Activated CD4-positive, alpha-beta memory T cell treated with anti-CD3 and anti-CD28 coated beads for 36 hours (primary cell): ENCODE results near the gene FXR2. TPM values are rescaled to one million over a fixed set of nuclear protein-coding genes. Genes with fewer than 3 reads are reported as not detected.
"Not testable (repeated sequence)": the region's sequence is repeated elsewhere in the genome, so short reads cannot be mapped to it uniquely, and the experiment has no call there.

Experiments
- CTCF ChIA-PET: fragments of 350-600 bp; sonication (Branson Sonifier 250); formaldehyde crosslinking; loops from one replicate; lab custom pipeline; 2021; ENCODE audit warnings: antibody characterized with exemption, inconsistent platforms; lab: Charles Lee
- POLR2A ChIA-PET: fragments of 350-600 bp; sonication (Branson Sonifier 250); formaldehyde crosslinking; loops from one replicate; lab custom pipeline; 2021; ENCODE audit warnings: antibody characterized with exemption; lab: Charles Lee
- DNase-seq: peaks from one replicate; pipeline ENCODE4 v3.0.0-alpha.2; 2020
- H3K27ac Mint-ChIP-seq: one replicate; pipeline ENCODE4 v1.8.0; 2021; ENCODE audit warnings: mixed read lengths
- H3K27me3 Mint-ChIP-seq: one replicate; pipeline ENCODE4 v1.8.0; 2021; ENCODE audit warnings: mixed read lengths
- H3K36me3 Mint-ChIP-seq: one replicate; pipeline ENCODE4 v1.8.0; 2021; ENCODE audit warnings: mixed read lengths
- H3K4me1 Mint-ChIP-seq: one replicate; pipeline ENCODE4 v1.8.0; 2021; ENCODE audit warnings: low read depth, mixed read lengths
- H3K4me3 Mint-ChIP-seq: one replicate; pipeline ENCODE4 v1.8.0; 2021; ENCODE audit warnings: mild to moderate bottlenecking, mixed read lengths
- H3K9me3 Mint-ChIP-seq: one replicate; pipeline ENCODE4 v1.8.0; 2021; ENCODE audit warnings: mixed read lengths
- intact Hi-C: fragments of 100-400 bp; cut with micrococcal nuclease; formaldehyde crosslinking; loops from one replicate; pipeline ENCODE4 v1.15.1; 2023
- total RNA-seq, 2 experiments: library from RNA; stranded (reverse); gene quantifications; one replicate each; pipeline ENCODE4 v1.2.3, GENCODE V29; 2021

Gene FXR2
- total RNA-seq, 2 experiments from 2014 or later, result 37.5 to 40.1 TPM

DNA sequence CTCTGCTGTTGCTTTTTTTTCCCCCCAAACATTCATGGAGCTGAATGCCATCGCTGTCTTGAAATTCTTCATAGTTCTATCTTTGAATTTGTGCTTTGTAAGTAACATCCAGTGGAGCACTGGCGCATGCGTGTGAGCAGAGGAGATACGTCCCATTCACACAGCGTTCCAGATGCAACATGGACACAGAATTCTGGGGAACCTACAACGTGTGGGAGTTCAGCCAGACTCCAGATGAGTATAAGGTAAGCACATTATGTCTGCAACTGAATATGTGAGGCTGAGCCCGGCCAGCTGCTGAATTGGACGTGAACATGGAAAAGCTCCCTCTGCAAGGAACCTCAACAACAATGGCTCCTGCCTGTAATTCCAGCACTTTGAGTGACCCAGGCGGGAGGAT is 31.8 kb upstream of the FXR2 start:
- H3K36me3 Mint-ChIP-seq, result no peaks in the 10 kb centered on the region
- peaks cover 22% of the 10 kb centered on the region for H3K4me1 Mint-ChIP-seq
- no peak for DNase-seq
- H3K27me3 Mint-ChIP-seq, result peaks cover 21% of the 10 kb centered on the region
- intact Hi-C loops, result no loop called here
- CTCF ChIA-PET, result interaction anchor here (0.6 to 1.2 kb wide), 2 partner anchors 31 to 41 kb away, joined by 3 to 5 read pairs; partner anchors contain the start of gene TP53
- H3K27ac Mint-ChIP-seq, result no peak overlapping the region
- POLR2A ChIA-PET, result no interaction called here
- H3K4me3 Mint-ChIP-seq, result no peak overlapping the region
- no peaks in the 10 kb centered on the region for H3K9me3 Mint-ChIP-seq

DNA sequence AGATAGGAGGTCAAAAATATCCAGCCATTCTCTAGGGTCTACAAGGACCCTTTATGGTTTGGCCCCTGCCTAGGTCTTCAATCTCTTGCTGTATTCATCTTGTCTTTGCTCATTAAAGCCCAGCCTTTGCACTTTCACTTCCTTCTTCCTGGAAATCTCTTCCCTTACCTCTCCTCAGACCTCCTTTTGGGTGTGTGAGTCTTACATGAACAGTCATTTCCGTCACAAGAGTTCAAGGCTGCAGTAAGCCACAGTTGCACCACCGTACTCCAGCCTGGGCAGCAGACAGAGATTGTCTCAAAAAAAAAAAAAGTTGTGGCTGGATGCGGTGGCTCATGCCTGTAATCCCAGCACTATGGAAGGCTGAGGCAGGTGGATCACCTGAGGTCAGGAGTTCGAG is 30.1 kb upstream of the FXR2 start:
- Mint-ChIP-seq H3K27me3 (peaks cover 8% of the 10 kb centered on the region), H3K36me3 (no peaks in the 10 kb centered on the region), H3K4me3 (no peak overlapping the region), H3K27ac (no peak overlapping the region), H3K4me1 (peaks cover 9% of the 10 kb centered on the region), H3K9me3 (no peaks in the 10 kb centered on the region)
- intact Hi-C loops, result no loop called here
- ChIA-PET CTCF (no interaction called here), POLR2A (no interaction called here)
- DNase-seq, result peak; percentile 19

DNA sequence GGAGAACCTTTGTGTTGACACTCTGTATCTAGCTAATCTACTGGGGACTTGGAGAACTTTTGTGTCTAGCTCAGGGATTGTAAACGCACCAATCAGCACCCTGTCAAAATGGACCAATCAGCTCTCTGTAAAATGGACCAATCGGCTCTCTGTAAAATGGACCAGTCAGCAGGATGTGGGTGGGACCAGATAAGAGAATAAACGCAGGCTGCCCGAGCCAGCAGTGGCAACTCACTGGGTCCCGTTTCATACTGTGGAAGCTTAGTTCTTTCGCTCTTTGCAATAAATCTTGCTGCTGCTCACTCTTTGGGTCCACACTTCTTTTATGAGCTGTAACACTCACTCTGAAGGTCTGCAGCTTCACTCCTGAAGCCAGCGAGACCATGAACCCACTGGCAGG is 26.9 kb upstream of the FXR2 start:
- H3K36me3 Mint-ChIP-seq, POLR2A ChIA-PET, H3K27ac Mint-ChIP-seq, H3K9me3 Mint-ChIP-seq, intact Hi-C loops, H3K4me1 Mint-ChIP-seq, H3K27me3 Mint-ChIP-seq: not testable (repeated sequence)
- peak overlapping the region; percentile 62 for H3K4me3 Mint-ChIP-seq
- CTCF ChIA-PET, result interaction anchor here (1.1 to 1.2 kb wide), 2 partner anchors 12 to 14 kb away, joined by 3 to 4 read pairs; partner anchors contain the start of genes SAT2 and SHBG
- DNase-seq, result peak; percentile 41

DNA sequence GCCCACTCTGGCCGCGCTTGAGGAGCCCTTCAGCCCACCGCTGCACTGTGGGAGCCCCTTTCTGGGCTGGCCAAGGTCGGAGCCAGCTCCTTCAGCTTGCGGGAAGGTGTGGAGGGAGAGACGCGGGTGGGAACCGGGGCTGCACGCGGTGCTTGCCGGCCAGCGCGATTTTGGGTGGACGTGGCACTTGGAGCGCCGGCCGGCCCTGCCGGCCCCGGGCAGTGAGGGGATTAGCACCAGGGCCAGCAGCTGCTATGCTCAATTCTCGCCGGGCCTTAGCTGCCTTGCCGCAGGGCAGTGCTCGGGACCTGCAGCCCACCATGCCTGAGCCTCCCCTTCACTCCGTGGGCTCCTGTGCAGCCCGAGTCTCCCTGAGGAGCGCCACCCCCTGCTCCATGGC is 26.1 kb upstream of the FXR2 start:
- Mint-ChIP-seq H3K36me3 (no peaks in the 10 kb centered on the region), H3K27me3 (no peaks in the 10 kb centered on the region), H3K4me3 (no peak overlapping the region), H3K4me1 (peaks cover 8% of the 10 kb centered on the region), H3K27ac (no peak overlapping the region), H3K9me3 (no peaks in the 10 kb centered on the region)
- ChIA-PET CTCF (interaction anchor here (1.1 kb wide), 1 partner anchor 11 kb away, joined by 3 read pairs; the partner anchor contains the start of gene SHBG), POLR2A (no interaction called here)
- intact Hi-C loops, result no loop called here
- no peak for DNase-seq

DNA sequence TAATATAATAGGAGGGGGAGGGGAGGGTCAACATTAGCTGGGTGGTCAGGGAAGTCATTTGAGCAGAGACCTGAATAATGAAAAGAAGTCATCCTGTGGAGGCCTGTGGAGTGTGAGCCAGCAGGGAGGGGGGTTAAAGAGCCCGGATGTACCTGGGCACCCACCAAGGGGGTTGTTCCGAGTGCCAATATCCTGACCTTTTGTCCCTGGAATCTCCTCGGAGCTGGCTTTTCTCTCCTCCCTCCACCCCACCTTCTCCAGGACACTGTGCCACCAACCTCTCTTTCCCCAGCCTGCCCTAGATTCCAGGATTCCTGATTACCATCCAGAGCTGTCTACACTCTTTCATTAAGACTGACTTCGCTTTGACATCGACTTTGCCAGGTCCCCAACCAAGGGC is 21.5 kb upstream of the FXR2 start:
- H3K27me3 Mint-ChIP-seq, result no peaks in the 10 kb centered on the region
- H3K27ac Mint-ChIP-seq, result no peak overlapping the region
- no peak for DNase-seq
- H3K36me3 Mint-ChIP-seq, result no peaks in the 10 kb centered on the region
- ChIA-PET CTCF (no interaction called here), POLR2A (no interaction called here)
- no peaks in the 10 kb centered on the region for H3K4me1 Mint-ChIP-seq
- no peak overlapping the region for H3K4me3 Mint-ChIP-seq
- H3K9me3 Mint-ChIP-seq, result no peaks in the 10 kb centered on the region
- intact Hi-C loops, result no loop called here

DNA sequence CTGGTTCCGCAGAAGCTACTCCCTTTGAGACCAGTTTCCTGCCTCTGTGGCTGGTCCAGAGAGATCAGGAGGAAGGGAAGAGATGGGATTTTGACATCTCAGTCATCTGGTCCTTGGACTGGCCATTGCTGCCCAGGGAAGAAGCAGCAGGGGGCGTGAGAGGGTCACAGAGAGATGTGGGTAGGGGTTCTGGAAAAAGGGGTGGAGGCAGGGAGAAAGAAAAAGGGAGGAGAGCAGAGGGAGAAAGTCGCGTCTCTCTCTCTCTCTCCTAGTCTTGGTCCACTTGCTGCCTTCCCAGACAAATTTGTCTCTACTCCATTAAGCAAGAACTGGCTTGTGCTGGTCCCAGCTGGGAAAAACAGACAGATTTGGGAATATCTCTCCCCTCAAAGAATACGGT is 19.7 kb upstream of the FXR2 start:
- POLR2A ChIA-PET, result interaction anchor here (0.6 kb wide), 1 partner anchor 203 kb away, joined by 3 read pairs; no protein-coding TSS in a partner anchor

DNA sequence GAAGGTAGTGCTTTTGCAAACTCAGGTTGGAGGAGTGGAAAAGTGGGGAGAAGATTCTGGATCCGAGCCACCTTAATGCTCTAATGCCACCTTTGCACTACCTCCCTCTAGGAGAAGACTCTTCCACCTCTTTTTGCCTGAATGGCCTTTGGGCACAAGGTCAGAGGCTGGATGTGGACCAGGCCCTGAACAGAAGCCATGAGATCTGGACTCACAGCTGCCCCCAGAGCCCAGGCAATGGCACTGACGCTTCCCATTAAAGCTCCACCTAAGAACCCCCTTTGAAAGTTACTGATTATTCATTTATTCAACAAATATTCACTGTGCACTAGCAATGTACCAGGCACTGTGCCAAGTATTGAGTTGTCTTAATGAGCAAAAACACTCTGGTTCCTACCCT is 18.4 kb upstream of the FXR2 start:
- ChIA-PET POLR2A (interaction anchor here (1.9 kb wide), 1 partner anchor 54 kb away, joined by 11 read pairs; the partner anchor contains the start of gene TP53), CTCF (interaction anchor here (0.9 to 5.8 kb wide), 8 partner anchors 12 to 117 kb away, joined by 3 to 61 read pairs (median 4); partner anchors contain the start of genes FXR2, TP53 and WRAP53)
- Mint-ChIP-seq H3K27me3 (no peaks in the 10 kb centered on the region), H3K9me3 (no peaks in the 10 kb centered on the region), H3K27ac (no peak overlapping the region), H3K4me3 (no peak overlapping the region), H3K36me3 (no peaks in the 10 kb centered on the region), H3K4me1 (no peaks in the 10 kb centered on the region)
- DNase-seq, result no peak
- intact Hi-C loops, result no loop called here

More for the DNA sequence above, 19.7 kb upstream of the FXR2 start:
- H3K27ac Mint-ChIP-seq, result no peak overlapping the region
- no peaks in the 10 kb centered on the region for H3K27me3 Mint-ChIP-seq
- intact Hi-C loops, result no loop called here
- CTCF ChIA-PET, result interaction anchor here (1.2 to 5.8 kb wide), 3 partner anchors 9 to 54 kb away, joined by 3 to 61 read pairs (median 4); partner anchors contain the start of genes TP53 and WRAP53
- no peaks in the 10 kb centered on the region for H3K4me1 Mint-ChIP-seq
- no peaks in the 10 kb centered on the region for H3K36me3 Mint-ChIP-seq
- no peak overlapping the region for H3K4me3 Mint-ChIP-seq
- peak; percentile 54 for DNase-seq
- H3K9me3 Mint-ChIP-seq, result no peaks in the 10 kb centered on the region

DNA sequence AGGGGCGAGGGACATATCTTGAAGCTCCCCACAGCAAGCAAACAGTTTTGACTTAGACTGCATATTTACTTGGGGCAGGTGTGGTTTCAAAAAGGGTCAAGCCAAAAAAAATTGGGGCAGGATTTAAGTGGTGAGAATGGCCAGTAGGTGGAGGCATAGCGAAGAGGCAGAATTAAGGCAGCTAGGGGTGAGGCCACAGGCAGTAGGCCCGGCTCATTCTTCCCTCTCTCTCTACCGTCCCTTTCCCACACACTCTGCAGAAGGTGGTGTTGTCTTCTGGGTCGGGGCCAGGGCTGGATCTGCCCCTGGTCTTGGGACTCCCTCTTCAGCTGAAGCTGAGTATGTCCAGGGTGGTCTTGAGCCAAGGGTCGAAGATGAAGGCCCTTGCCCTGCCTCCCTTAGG is 17.8 kb upstream of the FXR2 start:
- CTCF ChIA-PET, result interaction anchor here (0.8 to 5.8 kb wide), 10 partner anchors 10 to 117 kb away, joined by 3 to 61 read pairs (median 4); partner anchors contain the start of genes FXR2, TP53 and WRAP53
- DNase-seq, result peak; percentile 49
- intact Hi-C loops, result loop anchor here (1.0 kb wide), 1 partner anchor 56 kb away; the partner anchor contains the start of gene WRAP53
- Mint-ChIP-seq H3K27ac (no peak overlapping the region), H3K27me3 (no peaks in the 10 kb centered on the region), H3K9me3 (no peaks in the 10 kb centered on the region), H3K36me3 (no peaks in the 10 kb centered on the region), H3K4me3 (no peak overlapping the region), H3K4me1 (peaks cover 2% of the 10 kb centered on the region)
- POLR2A ChIA-PET, result interaction anchor here (1.9 kb wide), 1 partner anchor 54 kb away, joined by 11 read pairs; the partner anchor contains the start of gene TP53

DNA sequence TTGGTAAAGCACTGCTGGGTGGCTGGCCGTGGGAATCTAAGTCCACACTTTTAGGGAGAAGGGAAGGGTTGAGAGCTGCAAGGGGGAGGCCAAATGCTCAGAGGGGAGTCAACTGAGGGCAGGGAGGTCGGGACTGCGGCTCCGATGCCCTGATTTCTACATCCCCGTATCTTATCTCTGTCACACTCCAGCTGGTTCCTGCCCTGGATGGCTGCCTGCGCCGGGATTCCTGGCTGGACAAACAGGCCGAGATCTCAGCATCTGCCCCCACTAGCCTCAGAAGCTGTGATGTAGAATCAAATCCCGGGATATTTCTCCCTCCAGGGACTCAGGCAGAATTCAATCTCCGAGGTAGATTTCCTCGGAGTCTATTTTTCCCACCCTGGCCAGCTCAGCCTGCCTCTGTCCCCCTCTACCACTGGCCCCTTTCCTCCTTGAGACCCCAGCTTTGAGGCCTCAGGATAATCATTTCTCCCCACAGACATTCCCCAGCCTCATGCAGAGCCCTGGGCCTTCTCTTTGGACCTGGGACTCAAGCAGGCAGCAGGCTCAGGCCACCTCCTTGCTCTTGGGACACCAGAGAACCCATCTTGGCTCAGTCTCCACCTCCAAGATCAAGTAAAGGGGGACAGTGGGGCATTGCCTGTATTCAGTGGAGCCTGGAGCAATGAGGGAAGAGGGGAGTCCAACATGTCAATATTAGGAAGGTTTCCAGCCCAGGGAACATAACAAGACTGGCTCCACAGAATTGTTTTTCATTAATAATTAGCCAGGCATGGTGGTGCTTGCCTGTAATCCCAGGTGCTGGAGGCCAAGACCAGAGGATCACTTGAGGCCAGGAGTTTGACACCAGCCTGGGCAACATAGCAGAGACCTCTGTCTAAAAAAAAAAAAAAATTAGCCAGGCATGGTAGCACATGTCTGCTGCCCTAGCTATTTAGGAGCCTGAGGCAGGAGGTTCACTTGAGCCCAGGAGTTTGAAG is 17.0 kb upstream of the FXR2 start:
- H3K27me3 Mint-ChIP-seq, result no peaks in the 10 kb centered on the region

DNA sequence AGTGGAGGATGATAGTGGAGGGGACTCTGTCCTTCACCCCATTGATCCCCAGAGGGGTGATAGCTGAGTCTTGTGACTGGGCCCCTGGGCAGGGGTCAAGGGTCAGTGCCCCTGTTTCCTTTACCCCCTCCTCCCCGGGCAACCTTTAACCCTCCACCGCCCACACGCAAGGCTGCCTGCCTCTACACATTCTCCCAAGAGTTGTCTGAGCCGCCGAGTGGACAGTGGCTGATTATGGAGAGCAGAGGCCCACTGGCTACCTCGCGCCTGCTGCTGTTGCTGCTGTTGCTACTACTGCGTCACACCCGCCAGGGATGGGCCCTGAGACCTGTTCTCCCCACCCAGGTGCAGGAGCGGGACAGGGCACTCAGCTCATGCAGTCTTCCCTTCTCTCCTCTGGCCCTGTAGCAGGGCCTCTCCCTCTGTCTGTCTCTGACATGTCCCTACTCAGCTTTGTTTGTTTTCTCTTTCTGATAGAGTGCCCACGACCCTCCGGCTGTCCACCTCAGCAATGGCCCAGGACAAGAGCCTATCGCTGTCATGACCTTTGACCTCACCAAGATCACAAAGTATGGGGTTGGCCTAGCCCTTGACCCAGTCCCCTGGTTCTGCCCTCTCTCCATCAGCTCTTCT is 15.4 kb upstream of the FXR2 start, which contains the start of gene SHBG:
Gene SHBG (plus strand): TSS at position 197 of the 633 bp plus-strand sequence. CDS start 38 bp downstream, at position 235.
- no peak within 1 kb of the TSS for H3K27ac Mint-ChIP-seq
- POLR2A ChIA-PET, result no interaction called here
- CTCF ChIA-PET, result interaction anchor here (0.8 to 5.8 kb wide), 4 partner anchors 11 to 87 kb away, joined by 3 to 61 read pairs (median 4); partner anchors contain the start of genes DNAH2, TP53 and WRAP53

More for the DNA sequence above, 17.0 kb upstream of the FXR2 start:
- H3K36me3 Mint-ChIP-seq, result no peaks in the 10 kb centered on the region
- ChIA-PET POLR2A (interaction anchor here (1.9 kb wide), 1 partner anchor 55 kb away, joined by 11 read pairs; the partner anchor contains the start of gene TP53), CTCF (interaction anchor here (0.8 to 5.8 kb wide), 10 partner anchors 11 to 123 kb away, joined by 3 to 61 read pairs (median 4); partner anchors contain the start of genes DNAH2, FXR2, TP53 and WRAP53)
- DNase-seq, result no peak
- intact Hi-C loops, result loop anchor here (1.0 kb wide), 1 partner anchor 57 kb away; the partner anchor contains the start of gene WRAP53
- H3K9me3 Mint-ChIP-seq, result no peaks in the 10 kb centered on the region
- no peak overlapping the region for H3K27ac Mint-ChIP-seq
- no peak overlapping the region for H3K4me3 Mint-ChIP-seq
- H3K4me1 Mint-ChIP-seq, result peaks cover 6% of the 10 kb centered on the region

More for the DNA sequence above, 15.4 kb upstream of the FXR2 start, which contains the start of gene SHBG:
- Mint-ChIP-seq H3K36me3 (no peaks in the 10 kb centered on the region), H3K4me3 (no peak within 1 kb of the TSS), H3K4me1 (peaks cover 11% of the 10 kb centered on the region), H3K27me3 (no peaks in the 10 kb centered on the region), H3K9me3 (no peaks in the 10 kb centered on the region)
- DNase-seq, result no peak
- intact Hi-C loops, result no loop called here
